ELR (cell line): ENCODE data around the gene PDZD8.
A peak's percentile ranks its signal among the peaks of the same experiment; 100 is the strongest.

ENCODE experiments used
- DNase-seq: peaks from one replicate; pipeline ENCODE4 v3.0.0-alpha.2; 2015; ENCODE audit warnings: low read depth

The PDZD8 gene

GRCh38 chr10:117391436-117392205 lies 16.4 kb upstream of the PDZD8 start:
- DNase-seq = no peak

GRCh38 chr10:117390420-117390819 lies 15.2 kb upstream of the PDZD8 start:
- DNase-seq = no peak

GRCh38 chr10:117386805-117387204 lies 11.6 kb upstream of the PDZD8 start:
- DNase-seq = no peak

GRCh38 chr10:117382861-117383260 lies 7.6 kb upstream of the PDZD8 start:
- no peak for DNase-seq

- peak; percentile 67 for DNase-seq
Measured at GRCh38 chr10:117374506-117375359, 507 bp downstream of the PDZD8 start.

GRCh38 chr10:117373823-117374505 lies 1.3 kb downstream of the PDZD8 start:
- DNase-seq = peak; percentile 67

- peak; percentile 55 for DNase-seq
Measured at GRCh38 chr10:117370205-117370604, 5.0 kb downstream of the PDZD8 start.

- no peak for DNase-seq
Measured at GRCh38 chr10:117367718-117368117, 7.5 kb downstream of the PDZD8 start.

GRCh38 chr10:117366741-117367140 lies 8.5 kb downstream of the PDZD8 start:
- no peak for DNase-seq

- DNase-seq = no peak
Measured at GRCh38 chr10:117365612-117366011, 9.6 kb downstream of the PDZD8 start.

GRCh38 chr10:117364110-117364960 lies 10.9 kb downstream of the PDZD8 start:
- peak; percentile 58 for DNase-seq

GRCh38 chr10:117363028-117363427 lies 12.2 kb downstream of the PDZD8 start:
- peak; percentile 92 for DNase-seq

- peak; percentile 52 for DNase-seq
Measured at GRCh38 chr10:117362313-117362712, 12.9 kb downstream of the PDZD8 start.

GRCh38 chr10:117360994-117361667 lies 14.1 kb downstream of the PDZD8 start:
- DNase-seq = peak; percentile 64

GRCh38 chr10:117360016-117360415 lies 15.2 kb downstream of the PDZD8 start:
- DNase-seq = peak; percentile 64

- no peak for DNase-seq
Measured at GRCh38 chr10:117355072-117355471, 20.2 kb downstream of the PDZD8 start.

GRCh38 chr10:117353684-117354083 lies 21.6 kb downstream of the PDZD8 start:
- DNase-seq = no peak

GRCh38 chr10:117352724-117353123 lies 22.5 kb downstream of the PDZD8 start:
- DNase-seq = no peak

GRCh38 chr10:117351996-117352395 lies 23.2 kb downstream of the PDZD8 start:
- no peak for DNase-seq

- no peak for DNase-seq
Measured at GRCh38 chr10:117351558-117351957, 23.7 kb downstream of the PDZD8 start.

- DNase-seq = no peak
Measured at GRCh38 chr10:117350909-117351308, 24.3 kb downstream of the PDZD8 start.
